Measurements from ENCODE around the gene MARCHF3.

- TF ChIP-seq CTCF (IDR thresholded peaks at IDR 0.05): no peak
- TF ChIP-seq POLR2AphosphoS5 (IDR thresholded peaks at IDR 0.05): no peak
Measured at GRCh38 chr5:126982202-126982601, 48.2 kb downstream of the MARCHF3 start.

All from gastroesophageal sphincter (tissue), 3 donors.